ENCODE results near the gene KAT8.

Gene KAT8

GRCh38 chr16:31112711-31113110 is 4.8 kb upstream of the KAT8 start:
- peaks cover 44% of the 10 kb centered on the region for H3K36me3 ChIP-seq
- no peak overlapping the region for H3K4me3 ChIP-seq (ENCODE audit: low read depth, low read length)
- H3K27me3 ChIP-seq (ENCODE audit: insufficient read depth, low read depth, severe bottlenecking), result no peaks in the 10 kb centered on the region
- no peak for TF ChIP-seq CTCF (IDR thresholded peaks at IDR 0.05; ENCODE audit: low read depth, low read length)
- H3K27ac ChIP-seq, result no peak overlapping the region
- H3K9me3 ChIP-seq (ENCODE audit: severe bottlenecking), result no peaks in the 10 kb centered on the region
- no peak for DNase-seq

- no peak for TF ChIP-seq CTCF (IDR thresholded peaks at IDR 0.05; ENCODE audit: low read depth, low read length)
- DNase-seq, result no peak
These were observed 4.0 kb upstream of the KAT8 start for GRCh38 chr16:31113121-31114120.

GRCh38 chr16:31114468-31114867 is 3.0 kb upstream of the KAT8 start:
- Histone ChIP-seq H3K9me3 (ENCODE audit: severe bottlenecking) (no peaks in the 10 kb centered on the region), H3K27ac (no peak overlapping the region), H3K36me3 (peaks cover 50% of the 10 kb centered on the region), H3K27me3 (ENCODE audit: insufficient read depth, low read depth, severe bottlenecking) (no peaks in the 10 kb centered on the region), H3K4me3 (ENCODE audit: low read depth, low read length) (no peak overlapping the region)
- DNase-seq, result no peak
- TF ChIP-seq CTCF (IDR thresholded peaks at IDR 0.05; ENCODE audit: low read depth, low read length), result no peak

More at GRCh38 chr16:31113121-31114120, 4.0 kb upstream of the KAT8 start:
- Histone ChIP-seq H3K36me3 (peaks cover 46% of the 10 kb centered on the region), H3K27ac (no peak overlapping the region), H3K27me3 (ENCODE audit: insufficient read depth, low read depth, severe bottlenecking) (no peaks in the 10 kb centered on the region), H3K4me3 (ENCODE audit: low read depth, low read length) (no peak overlapping the region), H3K9me3 (ENCODE audit: severe bottlenecking) (no peaks in the 10 kb centered on the region)

GRCh38 chr16:31118223-31119155 is 1.0 kb downstream of the KAT8 start:
- Histone ChIP-seq H3K27ac (peak overlapping the region; percentile 74), H3K4me3 (ENCODE audit: low read depth, low read length) (peak overlapping the region; percentile 57), H3K9me3 (ENCODE audit: severe bottlenecking) (no peaks in the 10 kb centered on the region), H3K36me3 (peaks cover 49% of the 10 kb centered on the region), H3K27me3 (ENCODE audit: insufficient read depth, low read depth, severe bottlenecking) (no peaks in the 10 kb centered on the region)
- no peak for TF ChIP-seq CTCF (IDR thresholded peaks at IDR 0.05; ENCODE audit: low read depth, low read length)
- no peak for DNase-seq

- H3K27ac ChIP-seq, result no peak overlapping the region
- no peak for DNase-seq
- no peaks in the 10 kb centered on the region for H3K27me3 ChIP-seq (ENCODE audit: insufficient read depth, low read depth, severe bottlenecking)
- no peaks in the 10 kb centered on the region for H3K9me3 ChIP-seq (ENCODE audit: severe bottlenecking)
- peaks cover 59% of the 10 kb centered on the region for H3K36me3 ChIP-seq
- no peak for TF ChIP-seq CTCF (IDR thresholded peaks at IDR 0.05; ENCODE audit: low read depth, low read length)
- no peak overlapping the region for H3K4me3 ChIP-seq (ENCODE audit: low read depth, low read length)
These were observed 2.7 kb downstream of the KAT8 start for GRCh38 chr16:31120129-31120528.

Measured in WERI-Rb-1 (cell line).